Activated naive CD4-positive, alpha-beta T cell treated with anti-CD3 and anti-CD28 coated beads, Interleukin-2, amount 50 U/mL, for 16 hours (primary cell): Measurements from ENCODE around the gene FRMD5.
"Not testable (repeated sequence)": the region's sequence is repeated elsewhere in the genome, so short reads cannot be mapped to it uniquely, and the experiment has no call there.

Experiments
- DNase-seq: peaks from one replicate; pipeline ENCODE4 v3.0.0-alpha.2; 2020

Gene FRMD5

GRCh38 chr15:43826508-43827341 lies 368.3 kb downstream of the FRMD5 start, which contains the start of gene WDR76:
Gene WDR76, plus strand, starts transcription at chr15:43827002. Its CDS starts 31 bp downstream, at chr15:43827033.
- peak; percentile 65 for DNase-seq

GRCh38 chr15:43826029-43826507 lies 369.0 kb downstream of the FRMD5 start:
- DNase-seq = no peak

GRCh38 chr15:43825305-43825704 lies 369.8 kb downstream of the FRMD5 start:
- not testable (repeated sequence) for DNase-seq

GRCh38 chr15:43824302-43825246 lies 370.5 kb downstream of the FRMD5 start, which contains the start of gene MFAP1:
Gene MFAP1, minus strand, starts transcription at chr15:43824690. Its CDS starts 121 bp downstream, at chr15:43824569.
- DNase-seq = peak; percentile 89

GRCh38 chr15:43821505-43821904 lies 373.6 kb downstream of the FRMD5 start:
- no peak for DNase-seq
